B cell (primary cell): ENCODE measurements around the gene ARHGAP33. TPM values are rescaled to one million over a fixed set of nuclear protein-coding genes. Genes with fewer than 3 reads are reported as not detected.

Experiments
- ATAC-seq: fragments of 200-7000 bp; cut with Tn5 transposase; one replicate; pipeline ENCODE4 v1.10.0; 2021; ENCODE audit warnings: low read depth, mild to moderate bottlenecking, moderate number of reproducible peaks, moderate library complexity
- CTCF ChIA-PET: fragments of 350-600 bp; sonication (Branson Sonifier 250); formaldehyde crosslinking; loops from one replicate; lab custom pipeline; 2021; ENCODE audit warnings: antibody characterized with exemption, inconsistent platforms; lab: Charles Lee
- POLR2A ChIA-PET: fragments of 350-600 bp; sonication (Branson Sonifier 250); formaldehyde crosslinking; loops from one replicate; lab custom pipeline; 2021; ENCODE audit warnings: antibody characterized with exemption; lab: Charles Lee
- DNase-seq: peaks from one replicate; pipeline ENCODE4 v3.0.0; 2013
- H2AFZ ChIP-seq: 2 replicates; pipeline ENCODE4 v1.6.1; 2012; ENCODE audit warnings: mild to moderate bottlenecking, low read depth, low read length; ENCODE audit not compliant: insufficient read depth, poor library complexity, severe bottlenecking
- H3K27ac ChIP-seq, 2 donors: 1 replicate in 1 of 2; 2 replicates in 1 of 2; pipeline ENCODE4 v1.5.1; 2012 to 2013; ENCODE audit warnings: low read length in 2 of 2, mild to moderate bottlenecking in 2 of 2, moderate library complexity in 1 of 2
- H3K27me3 ChIP-seq, 4 experiments: fragments of 200-600 bp in 1 of 4; sonication (generic) in 1 of 4; replicated peaks in 1 of 4; 1 replicate in 2 of 4; 2 replicates in 2 of 4; pipeline versions ENCODE4 v1.6.1 to v1.7.0; 2013 to 2016; ENCODE audit warnings: low read length in 3 of 4, mild to moderate bottlenecking in 2 of 4, mixed read lengths in 1 of 4, moderate library complexity in 1 of 4; ENCODE audit not compliant: insufficient read depth in 4 of 4, control insufficient read depth in 3 of 4; ENCODE audit errors: control extremely low read depth in 1 of 4
- H3K36me3 ChIP-seq, 2 experiments: replicated peaks in 1 of 2; 1 replicate in 1 of 2; 2 replicates in 1 of 2; pipeline versions ENCODE4 v1.6.1 to v1.7.1; 2013; ENCODE audit warnings: low read length in 1 of 2; ENCODE audit not compliant: insufficient read depth in 2 of 2, control insufficient read depth in 1 of 2; ENCODE audit errors: control extremely low read depth in 1 of 2, extremely low read depth in 1 of 2
- H3K4me1 ChIP-seq, 2 donors: fragments of 200-600 bp in 1 of 2; sonication (generic) in 1 of 2; 1 replicate in 1 of 2; 2 replicates in 1 of 2; pipeline versions ENCODE4 v1.5.1 to v1.6.1; 2013 to 2017; ENCODE audit warnings: low read length in 2 of 2; ENCODE audit not compliant: control insufficient read depth in 2 of 2, insufficient read depth in 2 of 2
- H3K4me2 ChIP-seq: replicated peaks from 2 replicates; pipeline ENCODE3; 2012; ENCODE audit warnings: mild to moderate bottlenecking, low read depth, low read length; ENCODE audit not compliant: poor library complexity, severe bottlenecking
- H3K4me3 ChIP-seq, 5 experiments: fragments of 200-600 bp in 1 of 5; sonication (generic) in 1 of 5; 1 replicate in 3 of 5; 2 replicates in 2 of 5; pipeline versions ENCODE4 v1.5.1 to v1.7.0; 2011 to 2016; ENCODE audit warnings: low read length in 4 of 5, mild to moderate bottlenecking in 4 of 5, low read depth in 2 of 5, control low read depth in 1 of 5, moderate library complexity in 1 of 5; ENCODE audit not compliant: insufficient read depth in 1 of 5; ENCODE audit errors: control extremely low read depth in 1 of 5, extremely low read depth in 1 of 5
- H3K79me2 ChIP-seq: fragments of 200-600 bp; sonication (generic); one replicate; pipeline ENCODE4 v1.6.0; 2016; ENCODE audit warnings: low read length; ENCODE audit not compliant: control insufficient read depth, insufficient read depth
- H3K9ac ChIP-seq: fragments of 200-600 bp; sonication (generic); 2 replicates; pipeline ENCODE4 v1.6.1; 2017; ENCODE audit warnings: mild to moderate bottlenecking, low read length, moderate library complexity
- H3K9me3 ChIP-seq, 3 donors: one replicate each; pipeline versions ENCODE4 v1.6.1 to v1.7.1; 2013; ENCODE audit warnings: low read length in 2 of 3; ENCODE audit not compliant: control insufficient read depth in 2 of 3, insufficient read depth in 1 of 3; ENCODE audit errors: control extremely low read depth in 1 of 3
- H4K20me1 ChIP-seq: 2 replicates; pipeline ENCODE4 v1.6.0; 2012; ENCODE audit warnings: mild to moderate bottlenecking, low read length; ENCODE audit not compliant: insufficient read depth, control insufficient read depth, poor library complexity, severe bottlenecking
- H3K27ac Mint-ChIP-seq: one replicate; pipeline ENCODE4 v1.8.0; 2021; ENCODE audit warnings: mixed read lengths
- H3K27me3 Mint-ChIP-seq: one replicate; pipeline ENCODE4 v1.8.0; 2021; ENCODE audit warnings: mixed read lengths
- H3K4me1 Mint-ChIP-seq: one replicate; pipeline ENCODE4 v1.8.0; 2021; ENCODE audit warnings: mixed read lengths
- H3K4me3 Mint-ChIP-seq: one replicate; pipeline ENCODE4 v1.8.0; 2021; ENCODE audit warnings: mixed read lengths
- H3K9me3 Mint-ChIP-seq: one replicate; pipeline ENCODE4 v1.8.0; 2022; ENCODE audit warnings: mixed read lengths; ENCODE audit not compliant: insufficient read depth
- EZH2 ChIP-seq: IDR thresholded peaks from 2 replicates; pipeline ENCODE4 v1.6.1; 2012; ENCODE audit warnings: borderline replicate concordance, low read depth, mild to moderate bottlenecking, moderate library complexity, low read length; ENCODE audit not compliant: insufficient read depth, poor library complexity, severe bottlenecking
- WGBS: methylation state at CpG from one replicate; pipeline ENCODE4 v1.1.5; 2013; ENCODE audit warnings: missing lambda C conversion rate; ENCODE audit not compliant: insufficient coverage; 5-methylcytosine and 5-hydroxymethylcytosine counted together
- intact Hi-C: fragments of 100-400 bp; cut with micrococcal nuclease; formaldehyde crosslinking; loops from one replicate; pipeline ENCODE4 v1.10.0; 2022
- polyA plus RNA-seq: library from polyadenylated mRNA; depleted of rRNA; stranded (reverse); fragments of >200 nt; gene quantifications from 2 replicates; pipeline ENCODE4 v1.2.3, GENCODE V29; 2012
- total RNA-seq, 2 donors: library from RNA; stranded (reverse); fragments of 120-200 nt in 1 of 2; gene quantifications; 1 replicate in 1 of 2; 2 replicates in 1 of 2; pipeline versions ENCODE4 v1.2.3 to v1.2.4, GENCODE V29; 2013 to 2022
- TF ChIP-seq, protein P1 (sequence below): fragments of 200-600 bp; IDR thresholded peaks from one replicate; pipeline ENCODE4 v1.8.0; 2022; ENCODE audit warnings: antibody characterized with exemption, mild to moderate bottlenecking

Gene ARHGAP33
- total and polyA plus RNA-seq, 2 donors (not counting 1 experiment from before 2014, with no cell fraction given), result 18.2 to 27.8 TPM

- DNase-seq (no peak), ATAC-seq (no peak)
- peaks cover 39 to 68% of the 10 kb centered on the region in 2 donors for H3K4me1 ChIP-seq
- H3K4me3 ChIP-seq, result peak overlapping the region; percentile 66 to 93 (median 91)
- peaks cover 0 to 9% of the 10 kb centered on the region in 2 experiments for H3K36me3 ChIP-seq
- H3K79me2 ChIP-seq, result peaks cover 64% of the 10 kb centered on the region
- no peaks in the 10 kb centered on the region for H3K9me3 Mint-ChIP-seq
- H3K4me2 ChIP-seq, result peak overlapping the region; percentile 87
- TF ChIP-seq, protein P1, sequence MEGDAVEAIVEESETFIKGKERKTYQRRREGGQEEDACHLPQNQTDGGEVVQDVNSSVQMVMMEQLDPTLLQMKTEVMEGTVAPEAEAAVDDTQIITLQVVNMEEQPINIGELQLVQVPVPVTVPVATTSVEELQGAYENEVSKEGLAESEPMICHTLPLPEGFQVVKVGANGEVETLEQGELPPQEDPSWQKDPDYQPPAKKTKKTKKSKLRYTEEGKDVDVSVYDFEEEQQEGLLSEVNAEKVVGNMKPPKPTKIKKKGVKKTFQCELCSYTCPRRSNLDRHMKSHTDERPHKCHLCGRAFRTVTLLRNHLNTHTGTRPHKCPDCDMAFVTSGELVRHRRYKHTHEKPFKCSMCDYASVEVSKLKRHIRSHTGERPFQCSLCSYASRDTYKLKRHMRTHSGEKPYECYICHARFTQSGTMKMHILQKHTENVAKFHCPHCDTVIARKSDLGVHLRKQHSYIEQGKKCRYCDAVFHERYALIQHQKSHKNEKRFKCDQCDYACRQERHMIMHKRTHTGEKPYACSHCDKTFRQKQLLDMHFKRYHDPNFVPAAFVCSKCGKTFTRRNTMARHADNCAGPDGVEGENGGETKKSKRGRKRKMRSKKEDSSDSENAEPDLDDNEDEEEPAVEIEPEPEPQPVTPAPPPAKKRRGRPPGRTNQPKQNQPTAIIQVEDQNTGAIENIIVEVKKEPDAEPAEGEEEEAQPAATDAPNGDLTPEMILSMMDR, result no peak
- TF ChIP-seq EZH2, result no peak
- peaks cover 62% of the 10 kb centered on the region for H3K4me1 Mint-ChIP-seq
- H3K4me3 Mint-ChIP-seq, result peak overlapping the region; percentile 94
- ChIA-PET CTCF (interaction anchor here (0.7 to 1.6 kb wide), 4 partner anchors 25 to 51 kb away, joined by 3 to 6 read pairs (median 3); no protein-coding TSS in a partner anchor), POLR2A (interaction anchor here (0.6 to 2.3 kb wide), 4 partner anchors 13 to 96 kb away, joined by 3 to 9 read pairs (median 6); partner anchors contain the start of genes COX6B1 and HSPB6)
- peak overlapping the region; percentile 98 for H3K27ac Mint-ChIP-seq
- no peak overlapping the region for H2AFZ ChIP-seq
- H3K27me3 Mint-ChIP-seq, result no peaks in the 10 kb centered on the region
- H3K9me3 ChIP-seq, result no peaks in the 10 kb centered on the region
- no peaks in the 10 kb centered on the region for H3K27me3 ChIP-seq
- WGBS, result 89% methylated on average over 17 of the region's 19 CpGs
- H4K20me1 ChIP-seq, result peaks cover 15% of the 10 kb centered on the region
- peak overlapping the region; percentile 98 for H3K27ac ChIP-seq
- intact Hi-C loops, result loop anchor here (2.0 to 10.0 kb wide), 3 partner anchors 31 to 471 kb away; partner anchors contain the start of genes ARHGAP33, HCST, ZNF146 and ZNF565
- peak overlapping the region; percentile 93 for H3K9ac ChIP-seq
Observed at GRCh38 chr19:35743640-35744429, 31.5 kb upstream of the ARHGAP33 start.
